OCI-LY1 (cell line): Measurements from ENCODE around the gene DVL1.

Experiments
- H2AFZ ChIP-seq: fragments of 200-600 bp; sonication (generic), shearing (Covaris generic); 2 replicates; pipeline ENCODE4 v1.6.0; 2014; ENCODE audit warnings: antibody characterized with exemption, mild to moderate bottlenecking, low read length
- H3F3A ChIP-seq: fragments of 200-600 bp; sonication (generic), shearing (Covaris generic); 2 replicates; pipeline ENCODE4 v1.6.0; 2014; ENCODE audit warnings: mild to moderate bottlenecking, antibody characterized with exemption, low read length, moderate library complexity; ENCODE audit not compliant: insufficient read depth
- H3K27ac ChIP-seq: fragments of 200-600 bp; sonication (generic); 2 replicates; pipeline ENCODE4 v1.5.1; 2014; ENCODE audit warnings: low read length, mixed run types, mild to moderate bottlenecking, low read depth; ENCODE audit not compliant: poor library complexity, severe bottlenecking
- H3K27me3 ChIP-seq: fragments of 200-600 bp; sonication (generic); 2 replicates; pipeline ENCODE4 v1.6.0; 2014; ENCODE audit warnings: antibody characterized with exemption, mild to moderate bottlenecking, low read length, moderate library complexity; ENCODE audit not compliant: insufficient read depth
- H3K36me3 ChIP-seq: fragments of 200-600 bp; sonication (generic); 2 replicates; pipeline ENCODE4 v1.6.1; 2014; ENCODE audit warnings: mild to moderate bottlenecking, antibody characterized with exemption, low read length, moderate library complexity, mixed read lengths; ENCODE audit not compliant: insufficient read depth
- H3K4me1 ChIP-seq: fragments of 200-600 bp; sonication (generic); 2 replicates; pipeline ENCODE4 v1.5.1; 2014; ENCODE audit warnings: mild to moderate bottlenecking, low read length, moderate library complexity; ENCODE audit not compliant: insufficient read depth, severe bottlenecking
- H3K4me2 ChIP-seq: fragments of 200-600 bp; sonication (generic), shearing (Covaris generic); 2 replicates; pipeline ENCODE4 v1.6.1; 2014; ENCODE audit warnings: low read length
- H3K4me3 ChIP-seq: fragments of 200-600 bp; sonication (generic); 2 replicates; pipeline ENCODE4 v1.5.1; 2014; ENCODE audit warnings: low read length, low read depth, mild to moderate bottlenecking, mixed read lengths; ENCODE audit not compliant: poor library complexity, severe bottlenecking
- H3K79me2 ChIP-seq: fragments of 200-600 bp; shearing (Covaris generic); 2 replicates; pipeline ENCODE4 v1.6.1; 2016; ENCODE audit warnings: mixed run types, low read length, mixed read lengths; ENCODE audit not compliant: insufficient read depth
- H3K9ac ChIP-seq: fragments of 200-600 bp; sonication (generic), shearing (Covaris generic); 2 replicates; pipeline ENCODE4 v1.6.1; 2014; ENCODE audit warnings: mild to moderate bottlenecking, low read length, mixed read lengths
- H3K9me2 ChIP-seq: fragments of 200-600 bp; sonication (generic), shearing (Covaris generic); 2 replicates; pipeline ENCODE4 v1.6.1; 2014; ENCODE audit warnings: low read depth, mild to moderate bottlenecking, low read length, mixed read lengths
- H3K9me3 ChIP-seq: fragments of 200-600 bp; shearing (Covaris generic); 2 replicates; pipeline ENCODE4 v1.6.1; 2014; ENCODE audit warnings: low read length, mixed read lengths
- H4K20me1 ChIP-seq: fragments of 200-600 bp; sonication (generic), shearing (Covaris generic); 2 replicates; pipeline ENCODE4 v1.6.0; 2016; ENCODE audit warnings: mild to moderate bottlenecking, low read length; ENCODE audit not compliant: insufficient read depth
- EZH2 ChIP-seq: fragments of 200-600 bp; sonication (generic), shearing (Covaris generic); IDR thresholded peaks from 2 replicates; pipeline ENCODE4 v1.8.0; 2017; ENCODE audit warnings: borderline replicate concordance, mixed run types, mild to moderate bottlenecking, antibody characterized with exemption, low read length, moderate library complexity, mixed read lengths
- TF ChIP-seq, protein P1 (sequence below): fragments of 200-600 bp; sonication (generic), shearing (Covaris generic); IDR thresholded peaks from 2 replicates; pipeline ENCODE4 v1.5.1; 2017; ENCODE audit warnings: mild to moderate bottlenecking, antibody characterized with exemption, low read length, moderate library complexity, mixed read lengths

Gene DVL1

DNA sequence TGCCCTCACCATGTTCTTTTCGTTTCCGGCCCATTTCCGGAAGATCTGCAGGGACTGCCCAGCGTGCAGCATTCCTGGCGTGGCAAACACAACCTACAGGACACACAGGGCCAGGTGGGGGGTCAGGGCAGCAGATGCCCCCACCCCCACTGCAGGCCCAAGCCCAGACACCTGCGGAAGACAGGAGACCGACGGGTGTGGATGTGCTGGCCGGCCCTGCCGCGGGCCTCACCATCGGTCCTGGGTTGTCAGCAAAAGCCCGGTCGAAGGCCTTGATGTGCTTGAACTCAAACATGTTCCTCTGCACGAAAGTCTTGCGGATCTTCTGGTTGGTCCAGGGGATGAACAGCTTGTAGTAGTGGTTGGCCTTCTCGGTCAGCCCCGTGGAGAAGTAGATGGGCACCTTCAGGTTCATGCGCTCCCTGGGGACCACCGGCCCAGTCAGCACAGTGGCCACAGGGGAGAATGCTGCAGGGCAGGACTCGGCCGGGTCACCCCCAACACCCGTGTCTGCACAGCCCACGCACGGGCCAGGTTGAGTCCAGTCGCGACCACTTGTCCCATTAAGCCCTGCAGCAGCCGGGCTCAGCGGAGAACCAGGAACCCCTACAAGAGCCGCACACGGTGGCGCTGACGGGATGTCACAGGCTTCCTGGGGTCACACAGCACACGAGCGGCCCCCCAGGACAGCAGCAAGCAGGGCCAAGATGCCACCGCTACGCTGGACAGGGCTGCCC is 35.5 kb downstream of the DVL1 start:
- no peak overlapping the region for H3K27ac ChIP-seq
- no peak overlapping the region for H3K9ac ChIP-seq
- H3K79me2 ChIP-seq = no peaks in the 10 kb centered on the region
- no peaks in the 10 kb centered on the region for H4K20me1 ChIP-seq
- H3K4me1 ChIP-seq = peaks cover 16% of the 10 kb centered on the region
- no peak overlapping the region for H3K4me3 ChIP-seq
- no peaks in the 10 kb centered on the region for H3F3A ChIP-seq
- H3K9me2 ChIP-seq = no peaks in the 10 kb centered on the region
- no peaks in the 10 kb centered on the region for H3K27me3 ChIP-seq
- peaks cover 73% of the 10 kb centered on the region for H3K36me3 ChIP-seq
- no peak overlapping the region for H2AFZ ChIP-seq
- no peak for TF ChIP-seq EZH2
- TF ChIP-seq, protein P1, sequence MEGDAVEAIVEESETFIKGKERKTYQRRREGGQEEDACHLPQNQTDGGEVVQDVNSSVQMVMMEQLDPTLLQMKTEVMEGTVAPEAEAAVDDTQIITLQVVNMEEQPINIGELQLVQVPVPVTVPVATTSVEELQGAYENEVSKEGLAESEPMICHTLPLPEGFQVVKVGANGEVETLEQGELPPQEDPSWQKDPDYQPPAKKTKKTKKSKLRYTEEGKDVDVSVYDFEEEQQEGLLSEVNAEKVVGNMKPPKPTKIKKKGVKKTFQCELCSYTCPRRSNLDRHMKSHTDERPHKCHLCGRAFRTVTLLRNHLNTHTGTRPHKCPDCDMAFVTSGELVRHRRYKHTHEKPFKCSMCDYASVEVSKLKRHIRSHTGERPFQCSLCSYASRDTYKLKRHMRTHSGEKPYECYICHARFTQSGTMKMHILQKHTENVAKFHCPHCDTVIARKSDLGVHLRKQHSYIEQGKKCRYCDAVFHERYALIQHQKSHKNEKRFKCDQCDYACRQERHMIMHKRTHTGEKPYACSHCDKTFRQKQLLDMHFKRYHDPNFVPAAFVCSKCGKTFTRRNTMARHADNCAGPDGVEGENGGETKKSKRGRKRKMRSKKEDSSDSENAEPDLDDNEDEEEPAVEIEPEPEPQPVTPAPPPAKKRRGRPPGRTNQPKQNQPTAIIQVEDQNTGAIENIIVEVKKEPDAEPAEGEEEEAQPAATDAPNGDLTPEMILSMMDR = no peak
- no peaks in the 10 kb centered on the region for H3K9me3 ChIP-seq
- no peak overlapping the region for H3K4me2 ChIP-seq

- no peaks in the 10 kb centered on the region for H3K9me2 ChIP-seq
- peaks cover 16% of the 10 kb centered on the region for H3K4me1 ChIP-seq
- H3K36me3 ChIP-seq = peaks cover 68% of the 10 kb centered on the region
- no peaks in the 10 kb centered on the region for H3F3A ChIP-seq
- H3K9me3 ChIP-seq = no peaks in the 10 kb centered on the region
- no peak overlapping the region for H3K9ac ChIP-seq
- H3K4me2 ChIP-seq = no peak overlapping the region
- no peak overlapping the region for H2AFZ ChIP-seq
- H3K79me2 ChIP-seq = no peaks in the 10 kb centered on the region
- H3K27me3 ChIP-seq = no peaks in the 10 kb centered on the region
- TF ChIP-seq, protein P1 = no peak
- TF ChIP-seq EZH2 = no peak
- no peaks in the 10 kb centered on the region for H4K20me1 ChIP-seq
- no peak overlapping the region for H3K4me3 ChIP-seq
- no peak overlapping the region for H3K27ac ChIP-seq
Observed at GRCh38 chr1:1312450-1313314, 36.5 kb downstream of the DVL1 start.

- no peaks in the 10 kb centered on the region for H3K27me3 ChIP-seq
- peaks cover 27% of the 10 kb centered on the region for H3K4me1 ChIP-seq
- peaks cover 59% of the 10 kb centered on the region for H3K36me3 ChIP-seq
- no peaks in the 10 kb centered on the region for H3K9me2 ChIP-seq
- no peak overlapping the region for H3K9ac ChIP-seq
- no peaks in the 10 kb centered on the region for H3K79me2 ChIP-seq
- H3F3A ChIP-seq = no peaks in the 10 kb centered on the region
- H4K20me1 ChIP-seq = no peaks in the 10 kb centered on the region
- no peaks in the 10 kb centered on the region for H3K9me3 ChIP-seq
- H2AFZ ChIP-seq = no peak overlapping the region
- no peak overlapping the region for H3K27ac ChIP-seq
- no peak overlapping the region for H3K4me3 ChIP-seq
- TF ChIP-seq, protein P1 = no peak
- no peak for TF ChIP-seq EZH2
- no peak overlapping the region for H3K4me2 ChIP-seq
Observed at GRCh38 chr1:1311107-1312104, 37.8 kb downstream of the DVL1 start.
